HG03159 (cell line): ENCODE measurements around the gene B4GALT1.
"Not testable (repeated sequence)": the region's sequence is repeated elsewhere in the genome, so short reads cannot be mapped to it uniquely, and the experiment has no call there.

Experiments used
- ATAC-seq: cut with Tn5 transposase; IDR thresholded peaks from one replicate; pipeline ENCODE4 v1.9.1; 2021; ENCODE audit warnings: mild to moderate bottlenecking, moderate library complexity; ENCODE audit not compliant: unreplicated experiment

B4GALT1 gene

GRCh38 chr9:33163433-33164137, 3.6 kb downstream of the B4GALT1 start:
- no peak for ATAC-seq

- ATAC-seq = no peak
Measured at GRCh38 chr9:33162721-33163311, 4.3 kb downstream of the B4GALT1 start.

- no peak for ATAC-seq
Measured at GRCh38 chr9:33161589-33162132, 5.5 kb downstream of the B4GALT1 start.

GRCh38 chr9:33161011-33161588, 6.0 kb downstream of the B4GALT1 start:
- no peak for ATAC-seq

- not testable (repeated sequence) for ATAC-seq
Measured at GRCh38 chr9:33160446-33160845, 6.7 kb downstream of the B4GALT1 start.

GRCh38 chr9:33159777-33160127, 7.4 kb downstream of the B4GALT1 start:
- peak; percentile 32 for ATAC-seq

GRCh38 chr9:33158843-33159776, 8.0 kb downstream of the B4GALT1 start:
- no peak for ATAC-seq

GRCh38 chr9:33157960-33158842, 8.9 kb downstream of the B4GALT1 start:
- no peak for ATAC-seq

GRCh38 chr9:33155393-33155792, 11.7 kb downstream of the B4GALT1 start:
- ATAC-seq = no peak

GRCh38 chr9:33154371-33154770, 12.8 kb downstream of the B4GALT1 start:
- no peak for ATAC-seq

GRCh38 chr9:33153666-33154065, 13.5 kb downstream of the B4GALT1 start:
- ATAC-seq = peak; percentile 45

- ATAC-seq = no peak
Measured at GRCh38 chr9:33153001-33153400, 14.1 kb downstream of the B4GALT1 start.

GRCh38 chr9:33151601-33152000, 15.5 kb downstream of the B4GALT1 start:
- no peak for ATAC-seq

GRCh38 chr9:33151007-33151557, 16.1 kb downstream of the B4GALT1 start:
- no peak for ATAC-seq

GRCh38 chr9:33148367-33149014, 18.6 kb downstream of the B4GALT1 start:
- ATAC-seq = no peak

GRCh38 chr9:33147416-33148169, 19.5 kb downstream of the B4GALT1 start:
- no peak for ATAC-seq

- ATAC-seq = no peak
Measured at GRCh38 chr9:33146298-33146697, 20.8 kb downstream of the B4GALT1 start.

GRCh38 chr9:33144551-33144950, 22.6 kb downstream of the B4GALT1 start:
- ATAC-seq = no peak

GRCh38 chr9:33143241-33143661, 23.9 kb downstream of the B4GALT1 start:
- ATAC-seq = no peak
